K562 treated with DMSO at 1 percent for 12 hours (cell line): Measurements from ENCODE around the gene PCDHA7. TPM values are rescaled to one million over a fixed set of nuclear protein-coding genes. Genes with fewer than 3 reads are reported as not detected.

ENCODE experiments used
- total RNA-seq: library from RNA; unstranded; fragments of 300-600 nt; gene quantifications from 2 replicates; pipeline ENCODE4 v1.2.3, GENCODE V29; 2022; ENCODE audit not compliant: insufficient read depth

PCDHA7 gene
- not detected in 2 replicates for total RNA-seq

GRCh38 chr5:140833993-140834392 is at the start of gene PCDHA7:
PCDHA7 (plus strand) TSS chr5:140834269; CDS start chr5:140834384, 115 bp downstream.

GRCh38 chr5:140785905-140786686 is 48.0 kb upstream of the PCDHA7 start, which contains the start of gene PCDHA1:
PCDHA1 (plus strand) TSS chr5:140786140.

GRCh38 chr5:140794595-140795258 is 39.3 kb upstream of the PCDHA7 start, which contains the start of gene PCDHA2:
PCDHA2 (plus strand) TSS chr5:140794852.

GRCh38 chr5:140800816-140801493 is 33.1 kb upstream of the PCDHA7 start, which contains the start of gene PCDHA3:
PCDHA3 (plus strand) TSS chr5:140801057.

GRCh38 chr5:140806834-140807775 is 27.0 kb upstream of the PCDHA7 start, which contains the start of gene PCDHA4:
PCDHA4 (plus strand) TSS chr5:140807068.

GRCh38 chr5:140821375-140822280 is 12.4 kb upstream of the PCDHA7 start, which contains the start of gene PCDHA5:
PCDHA5 (plus strand) TSS chr5:140821613.

GRCh38 chr5:140827704-140828361 is 6.2 kb upstream of the PCDHA7 start, which contains the start of gene PCDHA6:
PCDHA6 (plus strand) TSS chr5:140827960; CDS start chr5:140828092, 132 bp downstream.

GRCh38 chr5:140840978-140841962 is 7.2 kb downstream of the PCDHA7 start, which contains the start of gene PCDHA8:
PCDHA8 (plus strand) TSS chr5:140841187; CDS start chr5:140841322, 135 bp downstream.

GRCh38 chr5:140848139-140849102 is 14.4 kb downstream of the PCDHA7 start, which contains the start of gene PCDHA9:
PCDHA9 (plus strand) TSS chr5:140848382; CDS start chr5:140848496, 114 bp downstream.

GRCh38 chr5:140855772-140856674 is 22.0 kb downstream of the PCDHA7 start, which contains the start of gene PCDHA10:
PCDHA10 (plus strand) TSS chr5:140855897; CDS start chr5:140856049, 152 bp downstream.

GRCh38 chr5:140868721-140869554 is 34.9 kb downstream of the PCDHA7 start, which contains the start of gene PCDHA11:
PCDHA11 (plus strand) TSS chr5:140868957; CDS start chr5:140869104, 147 bp downstream.

GRCh38 chr5:140875085-140876065 is 41.3 kb downstream of the PCDHA7 start, which contains the start of gene PCDHA12:
PCDHA12 (plus strand) TSS chr5:140875308; CDS start chr5:140875473, 165 bp downstream.

GRCh38 chr5:140881889-140882590 is 48.0 kb downstream of the PCDHA7 start, which contains the start of gene PCDHA13:
PCDHA13 (plus strand) TSS chr5:140882124; CDS start chr5:140882269, 145 bp downstream.

